IMR-90 (cell line): ENCODE results near the gene SLC35C1. TPM values are rescaled to one million over a fixed set of nuclear protein-coding genes. Genes with fewer than 3 reads are reported as not detected.

Experiments
- ATAC-seq: fragments of 200-7000 bp; cut with Tn5 transposase; 2 replicates; pipeline ENCODE4 v1.9.1; 2020; ENCODE audit warnings: low read depth, mild to moderate bottlenecking, moderate library complexity
- BruUV-seq: library from RNA; stranded (reverse); fragments of 400-500 nt; replicated peaks from 2 replicates; lab custom pipeline; 2021; lab: Mats Ljungman, UMichigan
- CTCF ChIA-PET: fragments of 300-600 bp; formaldehyde crosslinking; extraction: SDS; loops from one replicate; lab custom pipeline; 2021; ENCODE audit warnings: antibody characterized with exemption; lab: Yijun Ruan, JAX
- POLR2A ChIA-PET: fragments of 300-600 bp; sonication (Branson Sonifier 250); formaldehyde crosslinking; loops from one replicate; lab custom pipeline; 2022; ENCODE audit warnings: antibody characterized with exemption; ENCODE audit not compliant: unreplicated experiment; lab: Charles Lee
- DNase-seq: peaks from one replicate; pipeline ENCODE4 v3.0.0; 2013
- H2AFZ ChIP-seq: replicated peaks from 2 replicates; pipeline ENCODE3; 2013; ENCODE audit warnings: low read length, mild to moderate bottlenecking; ENCODE audit not compliant: poor library complexity
- H2AK5ac ChIP-seq: 2 replicates; pipeline ENCODE4 v1.6.1; 2013; ENCODE audit warnings: low read depth, low read length, inconsistent platforms
- H2AK9ac ChIP-seq: replicated peaks from 2 replicates; pipeline ENCODE3; 2013; ENCODE audit warnings: mild to moderate bottlenecking, low read depth, low read length, moderate library complexity; ENCODE audit not compliant: poor library complexity
- H2BK120ac ChIP-seq: 2 replicates; pipeline ENCODE4 v1.6.1; 2013; ENCODE audit warnings: low read depth, low read length, inconsistent platforms
- H2BK15ac ChIP-seq: 3 replicates; pipeline ENCODE4 v1.6.1; 2013; ENCODE audit warnings: low read depth, low read length, inconsistent platforms
- H2BK20ac ChIP-seq: 2 replicates; pipeline ENCODE4 v1.6.1; 2013; ENCODE audit warnings: low read depth, mild to moderate bottlenecking, inconsistent platforms, low read length, moderate library complexity
- H2BK5ac ChIP-seq: 2 replicates; pipeline ENCODE4 v1.6.1; 2013; ENCODE audit warnings: mild to moderate bottlenecking, low read depth, low read length, inconsistent platforms; ENCODE audit not compliant: poor library complexity, severe bottlenecking
- H3K14ac ChIP-seq: replicated peaks from 2 replicates; pipeline ENCODE4 v1.6.1; 2013; ENCODE audit warnings: low read depth, low read length, inconsistent platforms
- H3K18ac ChIP-seq: 2 replicates; pipeline ENCODE4 v1.6.1; 2013; ENCODE audit warnings: low read depth, low read length, control low read depth
- H3K23ac ChIP-seq: 2 replicates; pipeline ENCODE4 v1.6.1; 2013; ENCODE audit warnings: low read depth, low read length, inconsistent platforms
- H3K27ac ChIP-seq: 2 replicates; pipeline ENCODE4 v1.5.1; 2013; ENCODE audit warnings: mild to moderate bottlenecking, control low read depth, low read length; ENCODE audit not compliant: insufficient read depth
- H3K27me3 ChIP-seq: 2 replicates; pipeline ENCODE4 v1.6.1; 2013; ENCODE audit warnings: low read length; ENCODE audit not compliant: control insufficient read depth, insufficient read depth
- H3K36me3 ChIP-seq: 2 replicates; pipeline ENCODE4 v1.6.1; 2013; ENCODE audit warnings: low read length, mixed read lengths; ENCODE audit not compliant: control insufficient read depth, insufficient read depth
- H3K4ac ChIP-seq: 2 replicates; pipeline ENCODE4 v1.6.1; 2013; ENCODE audit warnings: low read depth, low read length, inconsistent platforms
- H3K4me1 ChIP-seq: 2 replicates; pipeline ENCODE4 v1.6.1; 2013; ENCODE audit warnings: low read length, mixed read lengths; ENCODE audit not compliant: control insufficient read depth, insufficient read depth
- H3K4me2 ChIP-seq: 2 replicates; pipeline ENCODE4 v1.6.1; 2013; ENCODE audit warnings: low read depth, mild to moderate bottlenecking, control low read depth, low read length, moderate library complexity
- H3K4me3 ChIP-seq: 2 replicates; pipeline ENCODE4 v1.5.1; 2013; ENCODE audit warnings: low read depth, mild to moderate bottlenecking, control low read depth, low read length, moderate library complexity; ENCODE audit not compliant: insufficient read depth
- H3K56ac ChIP-seq: 2 replicates; pipeline ENCODE4 v1.6.1; 2013; ENCODE audit warnings: low read length, inconsistent platforms; ENCODE audit not compliant: insufficient read depth; ENCODE audit errors: extremely low read depth
- H3K79me1 ChIP-seq, 2 experiments: 2 replicates each; pipeline ENCODE4 v1.6.1; 2013; ENCODE audit warnings: low read length in 2 of 2, inconsistent platforms in 1 of 2, low read depth in 1 of 2
- H3K9ac ChIP-seq: 2 replicates; pipeline ENCODE4 v1.6.1; 2013; ENCODE audit warnings: low read depth, low read length, control low read depth
- H3K9me1 ChIP-seq: 2 replicates; pipeline ENCODE4 v1.6.1; 2013; ENCODE audit warnings: low read length, inconsistent platforms; ENCODE audit not compliant: insufficient read depth
- H3K9me3 ChIP-seq: 2 replicates; pipeline ENCODE4 v1.6.1; 2013; ENCODE audit warnings: low read length; ENCODE audit not compliant: control insufficient read depth, insufficient read depth
- H4K20me1 ChIP-seq: 2 replicates; pipeline ENCODE4 v1.6.1; 2013; ENCODE audit warnings: low read length, inconsistent platforms; ENCODE audit not compliant: insufficient read depth
- H4K5ac ChIP-seq: 2 replicates; pipeline ENCODE4 v1.6.1; 2013; ENCODE audit warnings: mild to moderate bottlenecking, low read depth, low read length, control low read depth
- H4K8ac ChIP-seq, 2 experiments: 2 replicates each; pipeline ENCODE4 v1.6.1; 2013; ENCODE audit warnings: low read depth in 2 of 2, low read length in 2 of 2, control low read depth in 1 of 2, inconsistent platforms in 1 of 2
- H4K91ac ChIP-seq: 2 replicates; pipeline ENCODE4 v1.6.1; 2013; ENCODE audit warnings: low read depth, low read length, inconsistent platforms; ENCODE audit not compliant: insufficient read depth
- BHLHE40 ChIP-seq: fragments of 150-350 bp; IDR thresholded peaks from 2 replicates; pipeline ENCODE4 v1.6.1; 2016; ENCODE audit warnings: mild to moderate bottlenecking, low read depth, low read length
- CEBPB ChIP-seq: IDR thresholded peaks from 2 replicates; pipeline ENCODE4 v1.6.1; 2012; ENCODE audit warnings: low read depth, low read length, improper control_type of control experiment
- CHD1 ChIP-seq: IDR thresholded peaks from 2 replicates; pipeline ENCODE4 v1.6.1; 2012; ENCODE audit warnings: low read depth, low read length, improper control_type of control experiment
- CTCF ChIP-seq: conservative IDR thresholded peaks from 2 replicates; pipeline ENCODE4 v1.5.1; 2012; ENCODE audit warnings: mild to moderate bottlenecking, low read depth, low read length, improper control_type of control experiment
- FOS ChIP-seq: fragments of 150-350 bp; IDR thresholded peaks from 2 replicates; pipeline ENCODE4 v1.6.1; 2016; ENCODE audit warnings: low read depth, low read length
- MAFK ChIP-seq: IDR thresholded peaks from 2 replicates; pipeline ENCODE4 v1.6.1; 2012; ENCODE audit warnings: low read depth, low read length, improper control_type of control experiment
- MAZ ChIP-seq: IDR thresholded peaks from 2 replicates; pipeline ENCODE4 v1.6.1; 2012; ENCODE audit warnings: low read depth, mild to moderate bottlenecking, low read length, improper control_type of control experiment, moderate library complexity, borderline replicate concordance
- MXI1 ChIP-seq: IDR thresholded peaks from 2 replicates; pipeline ENCODE4 v1.6.1; 2012; ENCODE audit warnings: low read depth, mild to moderate bottlenecking, low read length, moderate library complexity, borderline replicate concordance
- NFE2L2 ChIP-seq: fragments of 150-350 bp; IDR thresholded peaks from 2 replicates; pipeline ENCODE4 v1.6.1; 2016; ENCODE audit warnings: low read depth, mild to moderate bottlenecking, low read length
- POLR2A ChIP-seq: IDR thresholded peaks from 2 replicates; pipeline ENCODE4 v1.6.1; 2012; ENCODE audit warnings: mild to moderate bottlenecking, low read depth, low read length
- RAD21 ChIP-seq: IDR thresholded peaks from 2 replicates; pipeline ENCODE4 v1.6.1; 2012; ENCODE audit warnings: low read length, improper control_type of control experiment
- RCOR1 ChIP-seq: IDR thresholded peaks from 2 replicates; pipeline ENCODE4 v1.6.1; 2012; ENCODE audit warnings: mild to moderate bottlenecking, low read length, improper control_type of control experiment; ENCODE audit not compliant: insufficient replicate concordance
- RFX5 ChIP-seq: IDR thresholded peaks from 2 replicates; pipeline ENCODE4 v1.8.0; 2012; ENCODE audit warnings: low read depth, mild to moderate bottlenecking, low read length, moderate library complexity
- SMC3 ChIP-seq: fragments of 150-350 bp; IDR thresholded peaks from 2 replicates; pipeline ENCODE4 v1.6.1; 2016; ENCODE audit warnings: low read depth, mild to moderate bottlenecking, antibody characterized with exemption, low read length, moderate library complexity
- USF2 ChIP-seq: fragments of 150-350 bp; IDR thresholded peaks from 2 replicates; pipeline ENCODE4 v1.6.1; 2017; ENCODE audit warnings: mild to moderate bottlenecking, antibody characterized with exemption, low read length, low read depth
- WGBS, 2 experiments: methylation state at CpG; one replicate each; pipeline versions ENCODE4 v1.1.5 to v1.1.7; 2013; ENCODE audit warnings: missing lambda C conversion rate in 2 of 2; ENCODE audit not compliant: insufficient read length in 1 of 2; ENCODE audit errors: extremely low coverage in 2 of 2; 5-methylcytosine and 5-hydroxymethylcytosine counted together
- dilution Hi-C: fragments of 300-500 bp; cut with HindIII; formaldehyde crosslinking; loops from one replicate; pipeline ENCODE4 v1.14.3; 2018; ENCODE audit warnings: low sequenced_read_pairs; ENCODE audit not compliant: unreplicated experiment
- in situ Hi-C: fragments of 300-500 bp; cut with MboI; formaldehyde crosslinking; loops from 3 replicates; pipeline ENCODE4 v1.14.3; 2019; ENCODE audit warnings: low sequenced_read_pairs, inconsistent platforms, mixed read lengths
- intact Hi-C: fragments of 100-400 bp; cut with micrococcal nuclease; formaldehyde crosslinking; loops from 2 replicates; pipeline ENCODE4 v1.10.0; 2022
- polyA plus RNA-seq, 3 experiments: library from polyadenylated mRNA; depleted of rRNA; stranded (reverse); fragments of >200 nt; gene quantifications; 2 replicates each; pipeline ENCODE4 v1.2.3, GENCODE V29; 2012; ENCODE audit warnings: low replicate concordance in 1 of 3
- total RNA-seq: library from RNA; depleted of rRNA; stranded (reverse); fragments of >200 nt; gene quantifications from 2 replicates; pipeline ENCODE4 v1.2.3, GENCODE V29; 2012
- TF ChIP-seq, protein P1 (sequence below): fragments of 150-350 bp; IDR thresholded peaks from 2 replicates; pipeline ENCODE4 v1.6.1; 2016; ENCODE audit warnings: low read depth, mild to moderate bottlenecking, low read length, moderate library complexity, borderline replicate concordance

The SLC35C1 gene
- total and polyA plus RNA-seq, 2 of the 4 experiments (the other 2 are of a cell fraction) = 4.3 to 27.1 TPM

DNA sequence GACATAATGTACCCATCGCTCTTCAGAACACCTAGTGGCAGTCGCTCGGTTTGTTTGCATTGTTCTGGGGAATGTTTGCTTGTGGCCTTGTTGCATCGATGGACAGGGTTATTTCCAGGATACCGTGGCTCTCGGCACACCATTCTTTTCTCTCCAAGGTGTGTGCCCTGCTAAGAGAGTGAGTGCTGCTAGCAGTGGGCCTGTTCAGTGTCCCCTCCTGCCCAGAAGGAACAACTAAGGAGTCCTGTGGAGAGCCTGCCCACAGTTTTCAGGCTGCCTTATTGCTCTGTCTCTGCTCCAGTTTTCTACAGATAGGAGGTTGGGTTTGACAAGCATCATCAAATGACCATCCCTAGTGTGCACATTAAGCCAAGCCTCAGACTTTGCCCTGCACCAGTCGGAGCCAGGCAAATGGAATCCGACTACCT is 43.7 kb downstream of the SLC35C1 start:
- no TSS peak for BruUV-seq
- H3K23ac ChIP-seq = peak overlapping the region; percentile 67
- H4K91ac ChIP-seq = no peak overlapping the region
- H2BK5ac ChIP-seq = no peak overlapping the region
- H3K79me1 ChIP-seq = peaks cover 16 to 54% of the 10 kb centered on the region in 2 experiments
- H3K18ac ChIP-seq = no peak overlapping the region
- H3K4me3 ChIP-seq = peak overlapping the region; percentile 97
- ChIA-PET POLR2A (interaction anchor here (0.6 kb wide), 1 partner anchor 482 kb away, joined by 5 read pairs; no protein-coding TSS in a partner anchor), CTCF (no interaction called here)
- H4K8ac ChIP-seq = no peak overlapping the region
- peak overlapping the region; percentile 28; the same call in 1 of the 2 replicates for H3K9ac ChIP-seq
- peaks cover 13% of the 10 kb centered on the region for H3K4me1 ChIP-seq
- no peak for TF ChIP-seq FOS
- TF ChIP-seq NFE2L2 = no peak
- TF ChIP-seq MXI1 = no peak
- TF ChIP-seq, protein P1, sequence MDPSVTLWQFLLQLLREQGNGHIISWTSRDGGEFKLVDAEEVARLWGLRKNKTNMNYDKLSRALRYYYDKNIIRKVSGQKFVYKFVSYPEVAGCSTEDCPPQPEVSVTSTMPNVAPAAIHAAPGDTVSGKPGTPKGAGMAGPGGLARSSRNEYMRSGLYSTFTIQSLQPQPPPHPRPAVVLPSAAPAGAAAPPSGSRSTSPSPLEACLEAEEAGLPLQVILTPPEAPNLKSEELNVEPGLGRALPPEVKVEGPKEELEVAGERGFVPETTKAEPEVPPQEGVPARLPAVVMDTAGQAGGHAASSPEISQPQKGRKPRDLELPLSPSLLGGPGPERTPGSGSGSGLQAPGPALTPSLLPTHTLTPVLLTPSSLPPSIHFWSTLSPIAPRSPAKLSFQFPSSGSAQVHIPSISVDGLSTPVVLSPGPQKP = no peak
- no peak for TF ChIP-seq POLR2A
- no peak for TF ChIP-seq RFX5
- TF ChIP-seq RCOR1 = no peak
- TF ChIP-seq MAZ = no peak
- no peak for TF ChIP-seq RAD21
- TF ChIP-seq USF2 = no peak
- no peak for TF ChIP-seq CTCF
- no peak for TF ChIP-seq CEBPB
- no peak for TF ChIP-seq MAFK
- TF ChIP-seq CHD1 = no peak
- TF ChIP-seq SMC3 = no peak
- TF ChIP-seq BHLHE40 = no peak
- H3K27ac ChIP-seq = no peak overlapping the region
- H3K4me2 ChIP-seq = peak overlapping the region; percentile 93
- no peak overlapping the region for H3K14ac ChIP-seq
- peaks cover 12% of the 10 kb centered on the region for H3K9me1 ChIP-seq
- intact Hi-C loops (loop anchor here (10.0 kb wide), 1 partner anchor 156 kb away; no protein-coding TSS in a partner anchor), dilution Hi-C loops (no loop called here), in situ Hi-C loops (no loop called here)
- H2BK120ac ChIP-seq = no peak overlapping the region
- no peaks in the 10 kb centered on the region; the same call in 1 of the 2 replicates for H3K36me3 ChIP-seq
- H2AK9ac ChIP-seq = peak overlapping the region; percentile 43
- DNase-seq = no peak
- no peak overlapping the region; the same call in 1 of the 2 replicates for H2AK5ac ChIP-seq
- H2BK15ac ChIP-seq = no peak overlapping the region
- no peaks in the 10 kb centered on the region for H3K27me3 ChIP-seq
- no peak overlapping the region for H2BK20ac ChIP-seq
- no peak for ATAC-seq
- H3K4ac ChIP-seq = no peak overlapping the region
- no CpG with 5 or more reads among the region's 8 CpGs for WGBS, 2 experiments
- peaks cover 35% of the 10 kb centered on the region for H4K20me1 ChIP-seq
- H3K56ac ChIP-seq = no peak overlapping the region
- H4K5ac ChIP-seq = no peak overlapping the region
- no peak overlapping the region for H2AFZ ChIP-seq
- H3K9me3 ChIP-seq = no peaks in the 10 kb centered on the region
